PC-9 (cell line): ENCODE data around the gene AQP12B. TPM values are rescaled to one million over a fixed set of nuclear protein-coding genes. Genes with fewer than 3 reads are reported as not detected.

Experiments
- BruUV-seq: library from RNA; stranded (reverse); fragments of 400-500 nt; replicated peaks from 2 replicates; lab custom pipeline; 2021; lab: Mats Ljungman, UMichigan
- CTCF ChIA-PET: fragments of 300-600 bp; sonication (Branson Sonifier 250); formaldehyde crosslinking; loops from one replicate; lab custom pipeline; 2022; ENCODE audit warnings: antibody characterized with exemption; lab: Charles Lee
- POLR2A ChIA-PET: fragments of 300-600 bp; sonication (Branson Sonifier 250); formaldehyde crosslinking; loops from one replicate; lab custom pipeline; 2022; ENCODE audit warnings: antibody characterized with exemption; ENCODE audit not compliant: unreplicated experiment; lab: Charles Lee
- DNase-seq, 2 experiments: peaks; one replicate each; pipeline versions ENCODE4 v3.0.0 to v3.0.0-alpha.2; 2015 to 2022; ENCODE audit warnings: mixed read lengths in 1 of 2
- H2AFZ ChIP-seq: fragments of 200-600 bp; sonication (generic); 2 replicates; pipeline ENCODE4 v1.8.1; 2017; ENCODE audit warnings: antibody characterized with exemption
- H3F3A ChIP-seq: fragments of 200-600 bp; sonication (generic); 2 replicates; pipeline ENCODE4 v1.8.1; 2017; ENCODE audit warnings: antibody characterized with exemption, mild to moderate bottlenecking, low read depth; ENCODE audit not compliant: insufficient read depth
- H3K27ac ChIP-seq: fragments of 200-600 bp; sonication (generic); 2 replicates; pipeline ENCODE4 v1.6.1; 2016; ENCODE audit warnings: mixed run types
- H3K27me3 ChIP-seq: fragments of 200-600 bp; sonication (generic); 2 replicates; pipeline ENCODE4 v1.6.1; 2016; ENCODE audit warnings: low read depth, mixed run types; ENCODE audit not compliant: insufficient read depth
- H3K36me3 ChIP-seq: fragments of 200-600 bp; sonication (generic); 2 replicates; pipeline ENCODE4 v1.6.1; 2016; ENCODE audit warnings: low read depth, mixed run types
- H3K4me1 ChIP-seq: fragments of 200-600 bp; sonication (generic); replicated peaks from 2 replicates; pipeline ENCODE4 v1.6.1; 2016; ENCODE audit warnings: mixed run types; ENCODE audit not compliant: insufficient read depth
- H3K4me2 ChIP-seq: fragments of 200-600 bp; sonication (generic); 2 replicates; pipeline ENCODE4 v1.6.1; 2017; ENCODE audit warnings: mixed run types
- H3K4me3 ChIP-seq: fragments of 200-600 bp; sonication (generic); 2 replicates; pipeline ENCODE4 v1.6.1; 2016; ENCODE audit warnings: mixed run types
- H3K79me2 ChIP-seq: fragments of 200-600 bp; sonication (generic); 2 replicates; pipeline ENCODE4 v1.6.1; 2017; ENCODE audit warnings: low read depth, mixed run types
- H3K9me2 ChIP-seq: fragments of 200-600 bp; sonication (generic); 2 replicates; pipeline ENCODE4 v1.8.1; 2017; ENCODE audit warnings: mild to moderate bottlenecking; ENCODE audit not compliant: insufficient read depth
- H3K9me3 ChIP-seq: fragments of 200-600 bp; sonication (generic); 2 replicates; pipeline ENCODE4 v1.8.1; 2016; ENCODE audit warnings: low read depth; ENCODE audit not compliant: insufficient read depth
- H4K20me1 ChIP-seq: fragments of 200-600 bp; sonication (generic); 2 replicates; pipeline ENCODE4 v1.8.1; 2017; ENCODE audit not compliant: insufficient read depth
- CTCF ChIP-seq: fragments of 200-600 bp; sonication (generic); conservative IDR thresholded peaks from 2 replicates; pipeline ENCODE4 v1.6.1; 2017; ENCODE audit warnings: mixed run types, antibody characterized with exemption, mild to moderate bottlenecking, moderate library complexity
- EZH2 ChIP-seq: fragments of 200-600 bp; sonication (generic); IDR thresholded peaks from 2 replicates; pipeline ENCODE4 v1.8.0; 2017; ENCODE audit warnings: antibody characterized with exemption, low read depth
- intact Hi-C: fragments of 100-400 bp; cut with micrococcal nuclease; formaldehyde crosslinking; loops from one replicate; pipeline ENCODE4 v1.10.0; 2022; ENCODE audit not compliant: unreplicated experiment
- total RNA-seq: library from RNA; stranded (reverse); gene quantifications from 2 replicates; pipeline ENCODE4 v1.2.3, GENCODE V29; 2021

The AQP12B gene
- total RNA-seq, 1 experiment from 2014 or later = not detected

GRCh38 chr2:240711296-240711695 is 28.6 kb upstream of the AQP12B start:
- no peaks in the 10 kb centered on the region for H3K9me2 ChIP-seq
- POLR2A ChIA-PET = interaction anchor here (0.7 kb wide), 1 partner anchor 197 kb away, joined by 3 read pairs; no protein-coding TSS in a partner anchor
- intact Hi-C loops = no loop called here
- H3K79me2 ChIP-seq = no peaks in the 10 kb centered on the region
- no peaks in the 10 kb centered on the region for H3K9me3 ChIP-seq
- TF ChIP-seq CTCF (no peak), EZH2 (no peak)
- CTCF ChIA-PET = no interaction called here
- peaks cover 98% of the 10 kb centered on the region for H3K27me3 ChIP-seq
- H3K4me3 ChIP-seq = no peak overlapping the region
- H4K20me1 ChIP-seq = no peaks in the 10 kb centered on the region; the same call in 1 of the 2 replicates
- no peak overlapping the region for H3K4me2 ChIP-seq
- no peak for DNase-seq
- H3K27ac ChIP-seq = no peak overlapping the region
- no peaks in the 10 kb centered on the region for H3K36me3 ChIP-seq
- BruUV-seq = no TSS peak
- no peak overlapping the region for H2AFZ ChIP-seq
- H3K4me1 ChIP-seq = no peaks in the 10 kb centered on the region
- no peaks in the 10 kb centered on the region for H3F3A ChIP-seq

GRCh38 chr2:240708457-240708856 is 25.8 kb upstream of the AQP12B start:
- H3K4me1 ChIP-seq = no peaks in the 10 kb centered on the region
- no peak for DNase-seq
- no peak overlapping the region for H3K4me3 ChIP-seq
- POLR2A ChIA-PET = no interaction called here
- no peak overlapping the region for H3K27ac ChIP-seq
- TF ChIP-seq EZH2 (no peak), CTCF (no peak)
- no peaks in the 10 kb centered on the region for H3K36me3 ChIP-seq
- H3F3A ChIP-seq = no peaks in the 10 kb centered on the region
- H3K9me3 ChIP-seq = no peaks in the 10 kb centered on the region
- intact Hi-C loops = loop anchor here (10.0 kb wide), 1 partner anchor 194 kb away; no protein-coding TSS in a partner anchor
- CTCF ChIA-PET = no interaction called here
- H3K79me2 ChIP-seq = no peaks in the 10 kb centered on the region
- H3K27me3 ChIP-seq = peaks cover 97% of the 10 kb centered on the region
- H2AFZ ChIP-seq = no peak overlapping the region
- H3K4me2 ChIP-seq = no peak overlapping the region
- H4K20me1 ChIP-seq = no peaks in the 10 kb centered on the region; the same call in 1 of the 2 replicates
- BruUV-seq = no TSS peak
- no peaks in the 10 kb centered on the region for H3K9me2 ChIP-seq

- Histone ChIP-seq H2AFZ (no peak overlapping the region), H3K27ac (no peak overlapping the region), H3K4me2 (no peak overlapping the region), H4K20me1 (no peaks in the 10 kb centered on the region; the same call in 1 of the 2 replicates), H3K9me2 (no peaks in the 10 kb centered on the region), H3K4me3 (no peak overlapping the region), H3K36me3 (no peaks in the 10 kb centered on the region), H3F3A (no peaks in the 10 kb centered on the region), H3K4me1 (no peaks in the 10 kb centered on the region), H3K27me3 (peaks cover 97% of the 10 kb centered on the region), H3K79me2 (no peaks in the 10 kb centered on the region), H3K9me3 (no peaks in the 10 kb centered on the region)
- intact Hi-C loops = loop anchor here (10.0 kb wide), 1 partner anchor 193 kb away; no protein-coding TSS in a partner anchor
- ChIA-PET CTCF (no interaction called here), POLR2A (interaction anchor here (0.6 kb wide), 1 partner anchor 199 kb away, joined by 3 read pairs; no protein-coding TSS in a partner anchor)
- BruUV-seq = no TSS peak
- no peak for TF ChIP-seq EZH2
- TF ChIP-seq CTCF = no peak
- DNase-seq = no peak
Measured at GRCh38 chr2:240707821-240708220, 25.1 kb upstream of the AQP12B start.
